GM06990 (cell line): Measurements from ENCODE around the gene CLASP1.
"Not testable (repeated sequence)": the region's sequence is repeated elsewhere in the genome, so short reads cannot be mapped to it uniquely, and the experiment has no call there.

ENCODE experiments used
- DNase-seq: peaks from one replicate; pipeline ENCODE4 v3.0.0-alpha.2; 2011; ENCODE audit not compliant: insufficient read length; ENCODE audit errors: extremely low read depth
- H3K27me3 ChIP-seq: replicated peaks from 2 replicates; pipeline ENCODE4 v1.6.0; 2011; ENCODE audit warnings: low read length; ENCODE audit not compliant: control insufficient read depth, insufficient read depth
- H3K36me3 ChIP-seq: 2 replicates; pipeline ENCODE4 v1.5.1; 2011; ENCODE audit warnings: low read length; ENCODE audit not compliant: control insufficient read depth, insufficient read depth
- H3K4me3 ChIP-seq: replicated peaks from 2 replicates; pipeline ENCODE4 v1.5.1; 2011; ENCODE audit warnings: low read depth, mild to moderate bottlenecking, control low read depth, low read length
- TF ChIP-seq, protein P1 (sequence below): IDR thresholded peaks from 2 replicates; pipeline ENCODE4 v1.5.1; 2011; ENCODE audit warnings: low read length, control low read depth, mild to moderate bottlenecking, inconsistent platforms; ENCODE audit not compliant: insufficient read depth, poor library complexity, severe bottlenecking

Gene CLASP1

GRCh38 chr2:121307048-121307447, 342.2 kb downstream of the CLASP1 start:
- Histone ChIP-seq H3K36me3 (no peaks in the 10 kb centered on the region), H3K27me3 (no peaks in the 10 kb centered on the region; the same call in 1 of the 2 replicates), H3K4me3 (no peak overlapping the region)
- DNase-seq: no peak
- TF ChIP-seq, protein P1, sequence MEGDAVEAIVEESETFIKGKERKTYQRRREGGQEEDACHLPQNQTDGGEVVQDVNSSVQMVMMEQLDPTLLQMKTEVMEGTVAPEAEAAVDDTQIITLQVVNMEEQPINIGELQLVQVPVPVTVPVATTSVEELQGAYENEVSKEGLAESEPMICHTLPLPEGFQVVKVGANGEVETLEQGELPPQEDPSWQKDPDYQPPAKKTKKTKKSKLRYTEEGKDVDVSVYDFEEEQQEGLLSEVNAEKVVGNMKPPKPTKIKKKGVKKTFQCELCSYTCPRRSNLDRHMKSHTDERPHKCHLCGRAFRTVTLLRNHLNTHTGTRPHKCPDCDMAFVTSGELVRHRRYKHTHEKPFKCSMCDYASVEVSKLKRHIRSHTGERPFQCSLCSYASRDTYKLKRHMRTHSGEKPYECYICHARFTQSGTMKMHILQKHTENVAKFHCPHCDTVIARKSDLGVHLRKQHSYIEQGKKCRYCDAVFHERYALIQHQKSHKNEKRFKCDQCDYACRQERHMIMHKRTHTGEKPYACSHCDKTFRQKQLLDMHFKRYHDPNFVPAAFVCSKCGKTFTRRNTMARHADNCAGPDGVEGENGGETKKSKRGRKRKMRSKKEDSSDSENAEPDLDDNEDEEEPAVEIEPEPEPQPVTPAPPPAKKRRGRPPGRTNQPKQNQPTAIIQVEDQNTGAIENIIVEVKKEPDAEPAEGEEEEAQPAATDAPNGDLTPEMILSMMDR: no peak

GRCh38 chr2:121304941-121305340, 344.3 kb downstream of the CLASP1 start:
- H3K36me3 ChIP-seq: no peaks in the 10 kb centered on the region
- no peaks in the 10 kb centered on the region; the same call in 1 of the 2 replicates for H3K27me3 ChIP-seq
- DNase-seq: no peak
- H3K4me3 ChIP-seq: no peak overlapping the region
- TF ChIP-seq, protein P1: no peak

DNA sequence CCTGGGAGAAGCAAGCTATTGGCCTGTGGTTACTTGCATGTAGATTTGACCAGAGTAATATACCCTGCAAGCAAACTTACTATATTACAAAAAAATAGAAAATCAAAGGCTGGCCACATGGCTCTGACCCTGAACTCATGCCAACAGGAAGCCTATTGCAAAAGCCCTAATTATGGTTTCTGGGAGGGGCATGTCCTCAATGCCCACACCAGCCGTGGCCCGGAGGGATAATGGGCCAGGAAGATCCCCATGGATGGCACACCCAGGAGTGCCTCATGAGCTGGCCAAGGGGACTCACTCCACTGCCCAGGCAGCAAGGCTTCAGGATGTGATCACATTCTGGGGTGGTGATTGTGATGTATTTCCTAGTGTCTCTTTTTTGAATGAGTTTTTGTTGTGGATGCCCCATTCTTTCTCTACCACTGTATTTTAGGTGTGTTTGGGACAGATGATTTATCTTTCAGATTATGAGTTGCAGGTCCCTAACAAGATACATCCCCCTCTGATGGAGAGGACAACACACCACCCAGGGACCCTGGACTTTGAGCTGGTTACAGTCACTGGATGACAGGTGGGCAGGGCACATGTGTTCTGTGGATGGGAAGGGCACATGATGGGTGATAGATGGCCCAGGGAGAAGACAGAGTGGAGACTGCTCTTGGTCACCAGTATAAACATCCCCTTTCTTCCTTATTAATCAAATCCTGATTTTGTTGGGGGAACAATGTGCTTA, 345.6 kb downstream of the CLASP1 start:
- no peaks in the 10 kb centered on the region; the same call in 1 of the 2 replicates for H3K27me3 ChIP-seq
- TF ChIP-seq, protein P1: no peak
- no peak overlapping the region for H3K4me3 ChIP-seq
- DNase-seq: no peak
- no peaks in the 10 kb centered on the region for H3K36me3 ChIP-seq

- H3K4me3 ChIP-seq, DNase-seq, H3K36me3 ChIP-seq, H3K27me3 ChIP-seq: not testable (repeated sequence)
Measured at GRCh38 chr2:121301190-121301589, 348.1 kb downstream of the CLASP1 start.

DNA sequence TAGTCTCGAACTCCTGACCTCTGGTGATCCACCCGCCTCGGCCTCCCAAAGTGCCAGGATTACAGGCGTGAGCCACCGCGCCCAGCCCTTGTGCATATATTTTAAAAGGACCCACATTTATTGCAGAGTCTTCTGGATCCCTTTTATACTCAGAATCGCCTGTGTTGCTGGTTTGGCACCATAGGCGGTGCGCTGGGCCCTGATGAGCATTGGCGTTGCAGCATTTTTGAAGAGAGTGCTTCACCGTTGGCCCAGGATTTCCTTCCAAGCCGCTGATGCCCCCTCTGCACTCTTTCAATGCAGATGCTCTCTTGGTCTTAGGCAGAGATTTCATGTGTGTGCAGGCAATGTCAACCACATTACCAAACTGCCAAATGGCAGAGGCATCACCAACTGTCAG, 350.8 kb downstream of the CLASP1 start:
- no peak for DNase-seq
- no peak overlapping the region for H3K4me3 ChIP-seq
- TF ChIP-seq, protein P1: no peak
- no peaks in the 10 kb centered on the region for H3K36me3 ChIP-seq
- no peaks in the 10 kb centered on the region for H3K27me3 ChIP-seq

GRCh38 chr2:121297866-121298265, 351.4 kb downstream of the CLASP1 start:
- not testable (repeated sequence) for DNase-seq, H3K27me3 ChIP-seq, H3K4me3 ChIP-seq, H3K36me3 ChIP-seq
